Measurements from ENCODE around the gene PRPSAP1. TPM values are rescaled to one million over a fixed set of nuclear protein-coding genes. Genes with fewer than 3 reads are reported as not detected.
"Not testable (repeated sequence)": the region's sequence is repeated elsewhere in the genome, so short reads cannot be mapped to it uniquely, and the experiment has no call there.

The PRPSAP1 gene
- total RNA-seq, 1 donor from 2014 or later = 26.7 TPM

- no peak for TF ChIP-seq CTCF (IDR thresholded peaks at IDR 0.05)
- no peak for ATAC-seq (ENCODE audit: low read depth)
- H3K27me3 Mint-ChIP-seq = peaks cover 2% of the 10 kb centered on the region
- H3K4me3 Mint-ChIP-seq = no peak overlapping the region
- DNase-seq = no peak
- ChIA-PET POLR2A (interaction anchor here (0.5 to 0.6 kb wide), 4 partner anchors 17 to 524 kb away, joined by 3 to 5 read pairs (median 3); no protein-coding TSS in a partner anchor), CTCF (interaction anchor here (1.4 kb wide), 1 partner anchor 33 kb away, joined by 6 read pairs; no protein-coding TSS in a partner anchor)
- H3K9me3 Mint-ChIP-seq = no peaks in the 10 kb centered on the region
- no peaks in the 10 kb centered on the region for H3K36me3 Mint-ChIP-seq (ENCODE audit: low read depth)
- H3K27ac Mint-ChIP-seq = no peak overlapping the region
- H3K4me1 Mint-ChIP-seq = peaks cover 3% of the 10 kb centered on the region
- intact Hi-C loops (cut with micrococcal nuclease) = no loop called here
Measured at GRCh38 chr17:76365256-76365903, 11.7 kb upstream of the PRPSAP1 start.

- ATAC-seq (ENCODE audit: low read depth) = no peak
- TF ChIP-seq CTCF (IDR thresholded peaks at IDR 0.05) = no peak
- intact Hi-C loops (cut with micrococcal nuclease) = no loop called here
- no peak for DNase-seq
- Mint-ChIP-seq H3K9me3 (no peaks in the 10 kb centered on the region), H3K4me1 (peaks cover 3% of the 10 kb centered on the region), H3K27me3 (no peaks in the 10 kb centered on the region), H3K27ac (no peak overlapping the region), H3K36me3 (ENCODE audit: low read depth) (no peaks in the 10 kb centered on the region), H3K4me3 (no peak overlapping the region)
- CTCF ChIA-PET = no interaction called here
- POLR2A ChIA-PET = interaction anchor here (0.6 to 0.7 kb wide), 2 partner anchors 41 to 258 kb away, joined by 3 to 5 read pairs; no protein-coding TSS in a partner anchor
Measured at GRCh38 chr17:76363107-76363842, 9.6 kb upstream of the PRPSAP1 start.

- Mint-ChIP-seq H3K4me3 (no peak overlapping the region), H3K27me3 (no peaks in the 10 kb centered on the region), H3K27ac (no peak overlapping the region), H3K36me3 (ENCODE audit: low read depth) (no peaks in the 10 kb centered on the region), H3K4me1 (peaks cover 7% of the 10 kb centered on the region), H3K9me3 (no peaks in the 10 kb centered on the region)
- intact Hi-C loops (cut with micrococcal nuclease) = no loop called here
- ChIA-PET POLR2A (no interaction called here), CTCF (no interaction called here)
- DNase-seq = no peak
- TF ChIP-seq CTCF (IDR thresholded peaks at IDR 0.05) = no peak
- ATAC-seq (ENCODE audit: low read depth) = no peak
Measured at GRCh38 chr17:76360461-76360860, 6.7 kb upstream of the PRPSAP1 start.

GRCh38 chr17:76359776-76360175 is 6.1 kb upstream of the PRPSAP1 start:
- H3K36me3 Mint-ChIP-seq (ENCODE audit: low read depth); POLR2A ChIA-PET; CTCF ChIA-PET; H3K27me3 Mint-ChIP-seq; H3K4me3 Mint-ChIP-seq; DNase-seq; H3K9me3 Mint-ChIP-seq; ATAC-seq (ENCODE audit: low read depth); intact Hi-C loops (cut with micrococcal nuclease); H3K4me1 Mint-ChIP-seq; H3K27ac Mint-ChIP-seq: not testable (repeated sequence)

GRCh38 chr17:76359375-76359774 is 5.7 kb upstream of the PRPSAP1 start:
- intact Hi-C loops (cut with micrococcal nuclease) = no loop called here
- peaks cover 12% of the 10 kb centered on the region for H3K4me1 Mint-ChIP-seq
- H3K27ac Mint-ChIP-seq = no peak overlapping the region
- ATAC-seq (ENCODE audit: low read depth) (no peak), DNase-seq (no peak)
- POLR2A ChIA-PET = no interaction called here
- H3K27me3 Mint-ChIP-seq = no peaks in the 10 kb centered on the region
- TF ChIP-seq CTCF (IDR thresholded peaks at IDR 0.05) = no peak
- H3K36me3 Mint-ChIP-seq (ENCODE audit: low read depth) = no peaks in the 10 kb centered on the region
- no peaks in the 10 kb centered on the region for H3K9me3 Mint-ChIP-seq
- CTCF ChIA-PET = no interaction called here
- H3K4me3 Mint-ChIP-seq = no peak overlapping the region
